PFSK-1 (cell line): ENCODE data around the gene ALG14. TPM values are rescaled to one million over a fixed set of nuclear protein-coding genes. Genes with fewer than 3 reads are reported as not detected.

Experiments used
- FOXP2 ChIP-seq: optimal IDR thresholded peaks from 2 replicates; pipeline ENCODE3; 2011; ENCODE audit warnings: borderline replicate concordance, control low read depth, inconsistent platforms; ENCODE audit not compliant: insufficient read depth; ENCODE audit errors: extremely low read length, extremely low read depth
- POLR2AphosphoS5 ChIP-seq: IDR thresholded peaks from 2 replicates; pipeline ENCODE4 v1.6.1; 2012; ENCODE audit warnings: low read depth, mild to moderate bottlenecking, control low read depth, low read length, moderate library complexity
- REST ChIP-seq, 2 experiments: IDR thresholded peaks; 2 replicates each; pipeline versions ENCODE4 v1.6.1 to v1.8.0; 2011 to 2012; ENCODE audit warnings: low read depth in 2 of 2, low read length in 2 of 2, control low read depth in 1 of 2, inconsistent platforms in 1 of 2, mild to moderate bottlenecking in 1 of 2, moderate library complexity in 1 of 2; ENCODE audit not compliant: insufficient read depth in 1 of 2
- SIN3A ChIP-seq: IDR thresholded peaks from 2 replicates; pipeline ENCODE4 v1.6.1; 2012; ENCODE audit warnings: mild to moderate bottlenecking, low read length, moderate library complexity, borderline replicate concordance; ENCODE audit not compliant: insufficient read depth
- TAF1 ChIP-seq: IDR thresholded peaks from 2 replicates; pipeline ENCODE4 v1.6.1; 2012; ENCODE audit warnings: low read length, control low read depth, borderline replicate concordance; ENCODE audit not compliant: insufficient read depth
- polyA plus RNA-seq: library from polyadenylated mRNA; unstranded; fragments of >200 nt; gene quantifications from one replicate; pipeline ENCODE4 v1.2.1, GENCODE V29; 2012; ENCODE audit warnings: low read depth, missing spikeins; ENCODE audit not compliant: insufficient read length

ALG14 gene, protein sequence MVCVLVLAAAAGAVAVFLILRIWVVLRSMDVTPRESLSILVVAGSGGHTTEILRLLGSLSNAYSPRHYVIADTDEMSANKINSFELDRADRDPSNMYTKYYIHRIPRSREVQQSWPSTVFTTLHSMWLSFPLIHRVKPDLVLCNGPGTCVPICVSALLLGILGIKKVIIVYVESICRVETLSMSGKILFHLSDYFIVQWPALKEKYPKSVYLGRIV
- polyA plus RNA-seq = 10.6 TPM

- TF ChIP-seq TAF1 = no peak
- TF ChIP-seq SIN3A = peak; percentile 72; the same call in 1 of the 2 replicates
- TF ChIP-seq REST (IDR thresholded peaks at IDR 0.05; ENCODE audit: insufficient read depth in 1 of 2, low read depth in 2 of 2, low read length in 2 of 2) = no peak; a peak in 1 of 4 replicates
- peak; percentile 87 for TF ChIP-seq POLR2AphosphoS5
Measured at GRCh38 chr1:95072532-95073419, at the start of gene ALG14. Gene ALG14, minus strand, starts transcription at chr1:95072951. Its CDS starts 53 bp downstream, at chr1:95072898.

- TF ChIP-seq POLR2AphosphoS5 (no peak), TAF1 (no peak), FOXP2 (no peak), SIN3A (no peak), REST (IDR thresholded peaks at IDR 0.05; ENCODE audit: insufficient read depth in 1 of 2, low read depth in 2 of 2, low read length in 2 of 2) (no peak)
Measured at GRCh38 chr1:95122151-95122697, 49.5 kb upstream of the ALG14 start.

DNA sequence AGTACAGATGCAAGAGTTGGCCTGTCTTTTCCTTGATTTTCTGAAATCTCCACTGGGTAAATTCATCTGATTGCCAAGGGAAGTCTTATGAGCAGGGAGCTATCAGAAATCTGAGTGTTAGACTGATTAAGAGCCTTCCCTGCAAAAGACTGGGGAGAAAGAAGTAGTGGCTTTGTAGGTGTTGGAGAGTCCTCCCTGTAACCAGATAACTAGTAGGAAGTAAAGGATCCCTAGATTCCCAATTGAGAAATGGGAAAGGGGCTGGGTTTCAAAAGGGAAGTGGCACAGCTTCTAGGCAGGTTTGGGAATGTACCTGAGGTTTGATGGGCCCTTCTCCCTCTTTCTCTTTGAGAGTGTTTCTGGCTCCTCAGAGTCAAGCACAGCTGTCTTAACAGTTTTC, 46.5 kb upstream of the ALG14 start:
- TF ChIP-seq REST (IDR thresholded peaks at IDR 0.05; ENCODE audit: insufficient read depth in 1 of 2, low read depth in 2 of 2, low read length in 2 of 2) (no peak), FOXP2 (no peak), SIN3A (no peak), POLR2AphosphoS5 (no peak)

DNA sequence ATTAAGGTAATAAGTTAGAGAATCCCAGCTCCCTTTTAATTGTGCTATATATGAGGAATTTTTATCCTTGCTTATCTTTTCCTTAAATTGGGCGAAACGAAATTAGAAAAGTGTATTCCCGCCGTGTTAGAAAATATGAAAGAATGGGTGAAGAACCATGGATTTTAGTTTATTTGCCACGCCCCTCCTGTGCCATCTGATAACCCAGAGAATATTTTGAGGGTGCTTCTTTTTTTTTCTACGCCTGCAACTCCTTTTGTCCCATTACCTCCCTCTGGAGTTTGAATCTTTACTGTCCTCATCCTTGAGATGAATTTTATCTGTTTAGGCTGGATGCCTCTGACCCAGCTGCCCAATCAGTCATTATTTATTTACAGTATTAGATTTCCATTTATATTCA, 46.0 kb upstream of the ALG14 start:
- TF ChIP-seq POLR2AphosphoS5 = no peak
- no peak for TF ChIP-seq SIN3A
- no peak for TF ChIP-seq FOXP2

- no peak for TF ChIP-seq TAF1
- TF ChIP-seq POLR2AphosphoS5 = no peak
- TF ChIP-seq FOXP2 = no peak
- no peak for TF ChIP-seq SIN3A
- TF ChIP-seq REST (IDR thresholded peaks at IDR 0.05; ENCODE audit: insufficient read depth in 1 of 2, low read depth in 2 of 2, low read length in 2 of 2) = no peak
Measured at GRCh38 chr1:95118067-95118499, 45.3 kb upstream of the ALG14 start.
